ENCODE measurements around the gene NDFIP1. TPM values are rescaled to one million over a fixed set of nuclear protein-coding genes. Genes with fewer than 3 reads are reported as not detected.

NDFIP1 gene
- total and polyA plus RNA-seq, 2 experiments from 2014 or later: 55.2 to 75.3 TPM

DNA sequence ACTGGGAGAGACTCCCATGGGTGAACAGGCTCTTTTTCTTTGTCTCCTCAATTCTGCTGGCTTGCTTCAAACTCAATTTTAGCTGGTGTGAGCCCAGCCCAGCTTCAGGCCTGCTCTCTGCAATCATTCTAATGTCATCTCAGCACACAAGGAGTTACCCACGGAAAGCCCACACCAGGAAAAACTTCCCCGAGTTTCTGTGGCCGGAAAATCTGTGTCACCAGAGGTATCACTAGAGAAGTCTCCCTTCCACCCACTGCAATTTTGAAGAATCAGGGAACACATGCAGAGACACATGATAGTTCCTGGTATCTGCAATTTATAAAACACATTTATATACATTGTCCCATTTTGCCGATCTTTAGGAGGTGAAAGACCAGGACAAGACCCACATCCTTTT lies 13.5 kb upstream of the NDFIP1 start:
- Histone ChIP-seq H3K27ac (no peak overlapping the region), H3K4me3 (no peak overlapping the region), H3K9ac (no peak overlapping the region), H2AFZ (peak overlapping the region; percentile 52; the same call in 1 of the 2 replicates), H3K9me3 (ENCODE audit: low read depth) (no peaks in the 10 kb centered on the region), H3K36me3 (ENCODE audit: low read depth) (no peaks in the 10 kb centered on the region), H3K4me1 (ENCODE audit: insufficient read depth) (0 out of 2 replicates have a peak, but pooled peaks cover under 1% of the 10 kb centered on the region), H3K27me3 (replicated peaks; ENCODE audit: insufficient read depth) (no peaks in the 10 kb centered on the region), H3F3A (ENCODE audit: insufficient read depth) (no peaks in the 10 kb centered on the region), H3K9me2 (ENCODE audit: insufficient read depth) (no peaks in the 10 kb centered on the region), H4K20me1 (ENCODE audit: insufficient read depth) (no peaks in the 10 kb centered on the region), H3K4me2 (ENCODE audit: unreplicated experiment) (no peak overlapping the region), H3K79me2 (ENCODE audit: insufficient read depth) (no peaks in the 10 kb centered on the region)
- in situ Hi-C loops (cut with MboI): no loop called here
- peak; percentile 32 for DNase-seq
- 37 to 38% methylated on average over 4 of the region's 4 CpGs for WGBS, 2 experiments (ENCODE audit: low coverage in 1 of 2, low lambda C conversion rate in 2 of 2, missing lambda C conversion rate in 2 of 2)
- TF ChIP-seq EZH2 (IDR thresholded peaks at IDR 0.05; ENCODE audit: insufficient read depth, poor library complexity, severe bottlenecking) (no peak), EZH2phosphoT487 (IDR thresholded peaks at IDR 0.05; ENCODE audit: insufficient read depth, low read depth) (no peak)

DNA sequence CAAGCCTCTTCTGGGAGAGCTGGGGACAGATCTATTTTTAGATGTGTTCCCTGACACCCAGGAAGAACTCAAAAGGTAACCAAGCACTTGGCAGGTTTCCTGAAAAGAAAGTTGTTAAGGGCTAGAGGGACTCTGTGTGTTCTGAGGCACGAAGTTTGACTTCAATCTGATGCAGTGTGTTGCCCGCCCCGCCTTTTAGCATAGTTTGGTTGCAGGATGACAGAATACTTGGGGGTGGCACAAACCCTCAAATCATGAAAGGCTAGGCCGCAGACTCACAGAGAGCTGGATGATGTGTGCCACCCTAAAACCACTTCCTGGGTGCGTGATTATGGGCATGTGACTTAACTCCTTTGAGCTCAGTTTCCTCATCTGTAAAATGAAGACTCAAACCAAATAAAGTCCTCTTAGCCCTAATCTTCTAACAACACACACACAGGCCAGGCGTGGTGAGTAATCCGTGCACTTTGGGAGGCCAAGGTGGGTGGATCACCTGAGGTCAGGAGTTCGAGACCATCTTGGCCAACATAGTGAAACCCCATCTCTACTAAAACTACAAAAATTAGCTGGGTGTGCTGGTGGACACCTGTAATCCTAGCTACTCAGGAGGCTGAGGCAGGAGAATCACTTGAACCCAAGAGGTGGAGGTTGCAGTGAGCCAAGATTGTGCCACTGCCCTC lies 12.8 kb upstream of the NDFIP1 start:
- 0 out of 2 replicates have a peak, but pooled peaks cover 6% of the 10 kb centered on the region for H3K4me1 ChIP-seq (ENCODE audit: insufficient read depth)
- no peaks in the 10 kb centered on the region for H3K9me2 ChIP-seq (ENCODE audit: insufficient read depth)
- TF ChIP-seq EZH2 (IDR thresholded peaks at IDR 0.05; ENCODE audit: insufficient read depth, poor library complexity, severe bottlenecking): no peak
- no peak for TF ChIP-seq EZH2phosphoT487 (IDR thresholded peaks at IDR 0.05; ENCODE audit: insufficient read depth, low read depth)
- no peaks in the 10 kb centered on the region for H3F3A ChIP-seq (ENCODE audit: insufficient read depth)
- H3K27me3 ChIP-seq (replicated peaks; ENCODE audit: insufficient read depth): no peaks in the 10 kb centered on the region
- in situ Hi-C loops (cut with MboI): no loop called here
- H3K9ac ChIP-seq: no peak overlapping the region
- no peaks in the 10 kb centered on the region for H3K9me3 ChIP-seq (ENCODE audit: low read depth)
- H3K79me2 ChIP-seq (ENCODE audit: insufficient read depth): no peaks in the 10 kb centered on the region
- peak; percentile 26 for DNase-seq
- no peak overlapping the region for H3K4me3 ChIP-seq
- 65 to 68% methylated on average over 8 of the region's 8 CpGs for WGBS, 2 experiments (ENCODE audit: low coverage in 1 of 2, low lambda C conversion rate in 2 of 2, missing lambda C conversion rate in 2 of 2)
- peak overlapping the region; percentile 52 for H2AFZ ChIP-seq
- no peak overlapping the region for H3K4me2 ChIP-seq (ENCODE audit: unreplicated experiment)
- H3K36me3 ChIP-seq (ENCODE audit: low read depth): no peaks in the 10 kb centered on the region
- no peak overlapping the region for H3K27ac ChIP-seq
- H4K20me1 ChIP-seq (ENCODE audit: insufficient read depth): no peaks in the 10 kb centered on the region

DNA sequence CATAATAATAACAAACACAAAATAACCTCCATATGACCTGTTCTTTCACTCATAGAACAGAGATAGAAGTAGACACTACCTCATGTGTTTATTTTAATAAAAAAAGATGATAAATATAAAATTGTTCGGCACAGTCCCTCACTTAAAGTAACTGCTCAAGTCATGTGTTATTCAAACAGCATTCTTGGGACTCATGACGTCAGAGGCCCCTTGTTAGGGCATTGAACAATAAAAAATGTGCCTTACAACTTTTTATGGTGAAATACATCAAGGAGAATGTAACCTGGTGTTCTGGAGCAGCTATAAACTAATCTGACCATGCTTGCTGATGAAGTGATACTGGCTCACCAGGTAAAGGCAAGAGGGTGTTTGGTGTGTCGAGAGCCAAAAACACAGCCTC lies 12.2 kb upstream of the NDFIP1 start:
- no peak overlapping the region for H3K4me3 ChIP-seq
- H2AFZ ChIP-seq: no peak overlapping the region
- H3F3A ChIP-seq (ENCODE audit: insufficient read depth): no peaks in the 10 kb centered on the region
- WGBS, 2 experiments (ENCODE audit: low coverage in 1 of 2, low lambda C conversion rate in 2 of 2, missing lambda C conversion rate in 2 of 2): 40 to 44% methylated on average over 3 of the region's 3 CpGs
- H4K20me1 ChIP-seq (ENCODE audit: insufficient read depth): no peaks in the 10 kb centered on the region
- no peak overlapping the region for H3K4me2 ChIP-seq (ENCODE audit: unreplicated experiment)
- H3K36me3 ChIP-seq (ENCODE audit: low read depth): no peaks in the 10 kb centered on the region
- H3K9me2 ChIP-seq (ENCODE audit: insufficient read depth): no peaks in the 10 kb centered on the region
- no peak for DNase-seq
- in situ Hi-C loops (cut with MboI): no loop called here
- 0 out of 2 replicates have a peak, but pooled peaks cover 6% of the 10 kb centered on the region for H3K4me1 ChIP-seq (ENCODE audit: insufficient read depth)
- H3K9ac ChIP-seq: no peak overlapping the region
- TF ChIP-seq EZH2phosphoT487 (IDR thresholded peaks at IDR 0.05; ENCODE audit: insufficient read depth, low read depth) (no peak), EZH2 (IDR thresholded peaks at IDR 0.05; ENCODE audit: insufficient read depth, poor library complexity, severe bottlenecking) (no peak)
- no peaks in the 10 kb centered on the region for H3K9me3 ChIP-seq (ENCODE audit: low read depth)
- H3K27ac ChIP-seq: no peak overlapping the region
- H3K79me2 ChIP-seq (ENCODE audit: insufficient read depth): no peaks in the 10 kb centered on the region
- H3K27me3 ChIP-seq (replicated peaks; ENCODE audit: insufficient read depth): no peaks in the 10 kb centered on the region

DNA sequence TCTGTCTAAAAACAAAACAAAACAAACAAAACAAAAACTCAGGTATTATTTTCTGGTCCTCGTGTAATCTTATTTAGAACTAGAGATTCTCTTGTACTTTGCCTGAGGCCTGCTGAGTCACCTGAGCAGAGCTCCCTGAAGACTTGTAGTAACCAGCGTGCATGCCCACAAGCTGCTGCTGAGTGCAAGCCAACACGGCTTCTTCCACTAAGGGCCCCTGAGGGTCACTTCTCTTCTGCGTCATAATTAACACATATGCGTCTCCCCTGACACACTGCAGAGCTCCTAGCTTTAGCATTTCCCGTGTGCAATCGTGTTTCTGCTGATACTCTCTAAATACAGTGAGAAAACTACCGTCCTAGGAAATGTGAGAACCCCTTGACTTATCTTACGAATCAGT lies 10.9 kb upstream of the NDFIP1 start:
- in situ Hi-C loops (cut with MboI): no loop called here

More for the DNA sequence above, 10.9 kb upstream of the NDFIP1 start:
- TF ChIP-seq EZH2 (IDR thresholded peaks at IDR 0.05; ENCODE audit: insufficient read depth, poor library complexity, severe bottlenecking) (no peak), EZH2phosphoT487 (IDR thresholded peaks at IDR 0.05; ENCODE audit: insufficient read depth, low read depth) (no peak)
- H3K9me2 ChIP-seq (ENCODE audit: insufficient read depth): no peaks in the 10 kb centered on the region
- H3K27me3 ChIP-seq (replicated peaks; ENCODE audit: insufficient read depth): no peaks in the 10 kb centered on the region
- H4K20me1 ChIP-seq (ENCODE audit: insufficient read depth): no peaks in the 10 kb centered on the region
- WGBS, 2 experiments (ENCODE audit: low coverage in 1 of 2, low lambda C conversion rate in 2 of 2, missing lambda C conversion rate in 2 of 2): 89 to 90% methylated on average over 9 of the region's 9 CpGs
- no peaks in the 10 kb centered on the region for H3K9me3 ChIP-seq (ENCODE audit: low read depth)
- no peak overlapping the region for H3K9ac ChIP-seq
- DNase-seq: no peak
- no peaks in the 10 kb centered on the region for H3F3A ChIP-seq (ENCODE audit: insufficient read depth)
- no peaks in the 10 kb centered on the region for H3K36me3 ChIP-seq (ENCODE audit: low read depth)
- H3K4me3 ChIP-seq: no peak overlapping the region
- 0 out of 2 replicates have a peak, but pooled peaks cover 6% of the 10 kb centered on the region for H3K4me1 ChIP-seq (ENCODE audit: insufficient read depth)
- H3K27ac ChIP-seq: no peak overlapping the region
- no peak overlapping the region for H2AFZ ChIP-seq
- no peak overlapping the region for H3K4me2 ChIP-seq (ENCODE audit: unreplicated experiment)
- H3K79me2 ChIP-seq (ENCODE audit: insufficient read depth): no peaks in the 10 kb centered on the region
